Natural killer cell (primary cell): Measurements from ENCODE around the gene NPHP4. TPM values are rescaled to one million over a fixed set of nuclear protein-coding genes. Genes with fewer than 3 reads are reported as not detected.

Experiments
- ATAC-seq, 3 donors: fragments of 150-1000 bp in 2 of 3; fragments of 200-7000 bp in 1 of 3; cut with Tn5 transposase; 1 replicate in 1 of 3; 2 replicates in 2 of 3; pipeline ENCODE4 v1.10.0; 2021; ENCODE audit warnings: mild to moderate bottlenecking in 2 of 3, moderate library complexity in 2 of 3
- DNase-seq, 2 donors: peaks; one replicate each; pipeline versions ENCODE4 v3.0.0 to v3.0.0-alpha.2; 2013 to 2021; ENCODE audit warnings: mixed read lengths in 1 of 2
- H3K27ac ChIP-seq: one replicate; pipeline ENCODE4 v1.5.1; 2013; ENCODE audit warnings: mild to moderate bottlenecking, low read length
- H3K27me3 ChIP-seq: one replicate; pipeline ENCODE4 v1.6.1; 2013; ENCODE audit warnings: low read length; ENCODE audit not compliant: control insufficient read depth, insufficient read depth
- H3K36me3 ChIP-seq: one replicate; pipeline ENCODE4 v1.6.1; 2013; ENCODE audit warnings: low read length; ENCODE audit not compliant: control insufficient read depth, insufficient read depth
- H3K4me1 ChIP-seq: one replicate; pipeline ENCODE4 v1.6.1; 2013; ENCODE audit warnings: low read length; ENCODE audit not compliant: control insufficient read depth, insufficient read depth
- H3K4me3 ChIP-seq: one replicate; pipeline ENCODE4 v1.5.1; 2013; ENCODE audit warnings: low read length
- H3K9me3 ChIP-seq: one replicate; pipeline ENCODE4 v1.6.1; 2013; ENCODE audit warnings: low read length; ENCODE audit not compliant: control insufficient read depth, insufficient read depth
- H3K27ac Mint-ChIP-seq, 2 donors: one replicate each; pipeline ENCODE4 v1.8.0; 2022; ENCODE audit warnings: mild to moderate bottlenecking in 2 of 2, mixed read lengths in 2 of 2, moderate library complexity in 1 of 2
- H3K27me3 Mint-ChIP-seq, 2 donors: one replicate each; pipeline ENCODE4 v1.8.0; 2022; ENCODE audit warnings: low read depth in 2 of 2, mixed read lengths in 2 of 2
- H3K36me3 Mint-ChIP-seq: one replicate; pipeline ENCODE4 v1.8.0; 2022; ENCODE audit warnings: mixed read lengths
- H3K4me1 Mint-ChIP-seq, 2 donors: one replicate each; pipeline ENCODE4 v1.8.0; 2022; ENCODE audit warnings: mixed read lengths in 2 of 2
- H3K4me3 Mint-ChIP-seq: one replicate; pipeline ENCODE4 v1.8.0; 2022; ENCODE audit warnings: mild to moderate bottlenecking, moderate library complexity, mixed read lengths
- H3K9me3 Mint-ChIP-seq, 2 donors: one replicate each; pipeline ENCODE4 v1.8.0; 2022; ENCODE audit warnings: mixed read lengths in 2 of 2
- CTCF ChIP-seq: fragments of 200-600 bp; IDR thresholded peaks from one replicate; pipeline ENCODE4 v1.8.0; 2022; ENCODE audit warnings: antibody characterized with exemption
- WGBS: methylation state at CpG from one replicate; pipeline ENCODE4 v1.1.7; 2013; ENCODE audit warnings: missing lambda C conversion rate; ENCODE audit not compliant: insufficient coverage; 5-methylcytosine and 5-hydroxymethylcytosine counted together
- intact Hi-C: fragments of 100-400 bp; cut with micrococcal nuclease; formaldehyde crosslinking; loops from one replicate; pipeline ENCODE4 v1.14.2; 2022
- total RNA-seq, 4 donors: library from RNA; stranded (reverse); fragments of 120-200 nt in 1 of 4; gene quantifications; one replicate each; pipeline versions ENCODE4 v1.2.3 to v1.2.4, GENCODE V29; 2013 to 2022

NPHP4 gene
- total RNA-seq, 3 donors from 2014 or later (not counting 1 experiment from before 2014, with no cell fraction given), result 6.3 to 14.7 (median 10.1) TPM

DNA sequence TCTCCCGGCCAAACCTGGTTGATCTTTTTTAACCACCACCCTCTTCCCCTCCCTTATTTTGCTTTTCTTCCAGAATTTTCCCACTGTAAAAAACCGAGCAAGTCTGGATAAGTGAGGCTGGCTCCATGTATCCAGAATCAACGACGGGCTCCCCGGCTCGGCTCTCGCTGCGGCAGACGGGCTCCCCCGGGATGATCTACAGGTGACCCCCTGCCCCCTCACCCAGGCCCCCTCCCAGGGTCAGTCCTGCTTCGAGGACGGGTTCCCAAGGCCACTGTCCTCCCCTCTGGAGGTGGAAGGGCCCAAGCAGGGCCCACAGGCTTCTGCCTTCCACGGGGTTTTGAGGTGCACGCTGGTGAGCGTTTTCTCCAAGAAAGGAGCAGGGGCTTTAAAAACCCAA, 48.2 kb upstream of the NPHP4 start:
- Mint-ChIP-seq H3K4me3 (no peak overlapping the region), H3K36me3 (no peaks in the 10 kb centered on the region), H3K27ac (no peak overlapping the region), H3K4me1 (peaks cover 38 to 56% of the 10 kb centered on the region in 2 donors), H3K9me3 (no peaks in the 10 kb centered on the region), H3K27me3 (no peaks in the 10 kb centered on the region)
- WGBS, result 95% methylated on average over 15 of the region's 15 CpGs
- Histone ChIP-seq H3K9me3 (no peaks in the 10 kb centered on the region), H3K4me1 (peaks cover 35% of the 10 kb centered on the region), H3K27ac (no peak overlapping the region), H3K4me3 (no peak overlapping the region), H3K36me3 (peaks cover 63% of the 10 kb centered on the region), H3K27me3 (no peaks in the 10 kb centered on the region)
- ATAC-seq (no peak), DNase-seq (no peak)
- TF ChIP-seq CTCF, result no peak
- intact Hi-C loops, result no loop called here

GRCh38 chr1:6039031-6039430, 46.8 kb upstream of the NPHP4 start:
- Histone ChIP-seq H3K4me3 (no peak overlapping the region), H3K27me3 (no peaks in the 10 kb centered on the region), H3K9me3 (no peaks in the 10 kb centered on the region), H3K36me3 (peaks cover 66% of the 10 kb centered on the region), H3K4me1 (peaks cover 49% of the 10 kb centered on the region), H3K27ac (no peak overlapping the region)
- peak overlapping the region in 1 of 2 donors; percentile 77 for H3K27ac Mint-ChIP-seq
- no peak overlapping the region for H3K4me3 Mint-ChIP-seq
- ATAC-seq, result no peak
- 97% methylated on average over 15 of the region's 15 CpGs for WGBS
- no peaks in the 10 kb centered on the region for H3K27me3 Mint-ChIP-seq
- no peaks in the 10 kb centered on the region for H3K36me3 Mint-ChIP-seq
- no peaks in the 10 kb centered on the region for H3K9me3 Mint-ChIP-seq
- intact Hi-C loops, result no loop called here
- TF ChIP-seq CTCF, result no peak
- peaks cover 38 to 54% of the 10 kb centered on the region in 2 donors for H3K4me1 Mint-ChIP-seq
- DNase-seq, result no peak

- WGBS, result 92% methylated on average over 7 of the region's 7 CpGs
- H3K36me3 Mint-ChIP-seq, result no peaks in the 10 kb centered on the region
- Histone ChIP-seq H3K4me3 (no peak overlapping the region), H3K4me1 (peaks cover 54% of the 10 kb centered on the region), H3K36me3 (peaks cover 62% of the 10 kb centered on the region), H3K27me3 (no peaks in the 10 kb centered on the region), H3K27ac (no peak overlapping the region), H3K9me3 (no peaks in the 10 kb centered on the region)
- no peak for TF ChIP-seq CTCF
- H3K4me1 Mint-ChIP-seq, result peaks cover 34 to 50% of the 10 kb centered on the region in 2 donors
- no peaks in the 10 kb centered on the region for H3K27me3 Mint-ChIP-seq
- ATAC-seq, result no peak
- DNase-seq, result no peak
- peak overlapping the region; percentile 76 to 77 for H3K27ac Mint-ChIP-seq
- H3K9me3 Mint-ChIP-seq, result no peaks in the 10 kb centered on the region
- intact Hi-C loops, result no loop called here
- no peak overlapping the region for H3K4me3 Mint-ChIP-seq
These were observed 46.4 kb upstream of the NPHP4 start for GRCh38 chr1:6038603-6039002.

- no peak for TF ChIP-seq CTCF
- Histone ChIP-seq H3K27me3 (no peaks in the 10 kb centered on the region), H3K4me1 (peaks cover 61% of the 10 kb centered on the region), H3K9me3 (no peaks in the 10 kb centered on the region), H3K36me3 (peaks cover 52% of the 10 kb centered on the region), H3K4me3 (no peak overlapping the region), H3K27ac (no peak overlapping the region)
- peak overlapping the region; percentile 65 to 76 for H3K27ac Mint-ChIP-seq
- no peak overlapping the region for H3K4me3 Mint-ChIP-seq
- H3K9me3 Mint-ChIP-seq, result no peaks in the 10 kb centered on the region
- ATAC-seq (peak; percentile 35 to 58 (median 39)), DNase-seq (peak in 1 of 2 donors; percentile 20)
- no peaks in the 10 kb centered on the region for H3K27me3 Mint-ChIP-seq
- 13% methylated on average over 9 of the region's 9 CpGs for WGBS
- H3K36me3 Mint-ChIP-seq, result no peaks in the 10 kb centered on the region
- peaks cover 44 to 60% of the 10 kb centered on the region in 2 donors for H3K4me1 Mint-ChIP-seq
- intact Hi-C loops, result no loop called here
These were observed 45.1 kb upstream of the NPHP4 start for GRCh38 chr1:6037338-6037762.
